Smooth muscle cell (in vitro differentiated cells): ENCODE data around the gene PLCD3. TPM values are rescaled to one million over a fixed set of nuclear protein-coding genes. Genes with fewer than 3 reads are reported as not detected.

Experiments
- DNase-seq: peaks from one replicate; lab custom pipeline; 2025; ENCODE audit not compliant: unreplicated experiment; lab: John Stamatoyannopoulos, UW
- H2AFZ ChIP-seq: fragments of 200-600 bp; sonication (generic); 2 replicates; pipeline ENCODE4 v1.6.0; 2016; ENCODE audit warnings: antibody characterized with exemption, low read depth, mild to moderate bottlenecking
- H3F3A ChIP-seq: fragments of 200-600 bp; sonication (generic); 2 replicates; pipeline ENCODE4 v1.6.0; 2017; ENCODE audit warnings: antibody characterized with exemption, low read depth
- H3K27ac ChIP-seq: fragments of 200-600 bp; sonication (generic); 2 replicates; pipeline ENCODE4 v1.5.1; 2016; ENCODE audit warnings: low read depth, mild to moderate bottlenecking
- H3K27me3 ChIP-seq: fragments of 200-600 bp; sonication (generic); 2 replicates; pipeline ENCODE4 v1.6.1; 2016; ENCODE audit warnings: low read depth, mild to moderate bottlenecking
- H3K36me3 ChIP-seq: fragments of 200-600 bp; sonication (generic); 2 replicates; pipeline ENCODE4 v1.5.1; 2016; ENCODE audit warnings: low read depth
- H3K4me1 ChIP-seq: fragments of 200-600 bp; sonication (generic); 2 replicates; pipeline ENCODE4 v1.5.1; 2016; ENCODE audit warnings: low read depth
- H3K4me2 ChIP-seq: fragments of 200-600 bp; sonication (generic); 2 replicates; pipeline ENCODE4 v1.6.0; 2016; ENCODE audit warnings: mild to moderate bottlenecking
- H3K4me3 ChIP-seq: fragments of 200-600 bp; sonication (generic); 2 replicates; pipeline ENCODE4 v1.5.1; 2016; ENCODE audit warnings: mild to moderate bottlenecking
- H3K79me2 ChIP-seq: fragments of 200-600 bp; sonication (generic); 2 replicates; pipeline ENCODE4 v1.6.0; 2016; ENCODE audit warnings: low read depth, mild to moderate bottlenecking
- H3K9ac ChIP-seq: fragments of 200-600 bp; sonication (generic); 2 replicates; pipeline ENCODE4 v1.6.0; 2016; ENCODE audit warnings: low read depth
- H3K9me3 ChIP-seq: fragments of 200-600 bp; sonication (generic); replicated peaks from 2 replicates; pipeline ENCODE4 v1.5.1; 2016; ENCODE audit warnings: low read depth
- H4K20me1 ChIP-seq: fragments of 200-600 bp; sonication (generic); 2 replicates; pipeline ENCODE4 v1.6.0; 2016; ENCODE audit warnings: low read depth
- CTCF ChIP-seq: fragments of 200-600 bp; sonication (generic); IDR thresholded peaks from 2 replicates; pipeline ENCODE4 v1.5.1; 2017; ENCODE audit warnings: borderline replicate concordance, mild to moderate bottlenecking, antibody characterized with exemption; ENCODE audit not compliant: insufficient read depth, poor library complexity, severe bottlenecking
- WGBS: methylation state at CpG from one replicate; pipeline ENCODE4 v1.1.7; 2016; ENCODE audit warnings: low lambda C conversion rate; 5-methylcytosine and 5-hydroxymethylcytosine counted together
- polyA plus RNA-seq: library from polyadenylated mRNA; unstranded; fragments of >200 nt; fragmentation: Nextera tagmentation; extraction: Ambion mirVana; gene quantifications from 2 replicates; pipeline ENCODE4 v1.2.1, GENCODE V29; 2016
- total RNA-seq: library from RNA; depleted of rRNA; stranded (reverse); fragments of >200 nt; gene quantifications from 2 replicates; pipeline ENCODE4 v1.2.3, GENCODE V29; 2014

PLCD3 gene
- total and polyA plus RNA-seq, 2 experiments from 2014 or later = 24.0 to 33.4 TPM

GRCh38 chr17:45160447-45161287, 28.4 kb upstream of the PLCD3 start:
- H4K20me1 ChIP-seq = peaks cover 32% of the 10 kb centered on the region
- WGBS = 2% methylated on average over 44 of the region's 48 CpGs
- peak overlapping the region; percentile 90 for H3K4me2 ChIP-seq
- no peak overlapping the region for H2AFZ ChIP-seq
- peak; percentile 60 for DNase-seq
- TF ChIP-seq CTCF = peak; percentile 9
- H3F3A ChIP-seq = peaks cover 25% of the 10 kb centered on the region
- H3K36me3 ChIP-seq = no peaks in the 10 kb centered on the region
- H3K4me3 ChIP-seq = peak overlapping the region; percentile 76
- H3K9me3 ChIP-seq = no peaks in the 10 kb centered on the region
- H3K27me3 ChIP-seq = no peaks in the 10 kb centered on the region
- peaks cover 22% of the 10 kb centered on the region for H3K4me1 ChIP-seq
- H3K9ac ChIP-seq = peak overlapping the region; percentile 100
- peaks cover 40% of the 10 kb centered on the region for H3K79me2 ChIP-seq
- H3K27ac ChIP-seq = peak overlapping the region; percentile 99

- H3K27me3 ChIP-seq = no peaks in the 10 kb centered on the region
- TF ChIP-seq CTCF = no peak
- WGBS = 89% methylated on average over 3 of the region's 3 CpGs
Measured at GRCh38 chr17:45156242-45156641, 23.9 kb upstream of the PLCD3 start.

GRCh38 chr17:45155483-45155882, 23.2 kb upstream of the PLCD3 start:
- Histone ChIP-seq H2AFZ (no peak overlapping the region), H3K79me2 (peaks cover 58% of the 10 kb centered on the region), H3K9me3 (no peaks in the 10 kb centered on the region), H3K9ac (no peak overlapping the region), H4K20me1 (peaks cover 66% of the 10 kb centered on the region), H3K36me3 (no peaks in the 10 kb centered on the region), H3F3A (peaks cover 37% of the 10 kb centered on the region), H3K4me1 (peaks cover 28% of the 10 kb centered on the region), H3K27ac (peak overlapping the region; percentile 55), H3K27me3 (no peaks in the 10 kb centered on the region), H3K4me2 (no peak overlapping the region), H3K4me3 (no peak overlapping the region)
- no peak for TF ChIP-seq CTCF
- WGBS = 55% methylated on average over 2 of the region's 2 CpGs
- no peak for DNase-seq

More at GRCh38 chr17:45156242-45156641, 23.9 kb upstream of the PLCD3 start:
- Histone ChIP-seq H3K4me2 (no peak overlapping the region), H3F3A (peaks cover 30% of the 10 kb centered on the region), H3K79me2 (peaks cover 58% of the 10 kb centered on the region), H3K9me3 (no peaks in the 10 kb centered on the region), H4K20me1 (peaks cover 59% of the 10 kb centered on the region), H3K4me3 (no peak overlapping the region), H3K4me1 (peaks cover 24% of the 10 kb centered on the region), H3K9ac (no peak overlapping the region), H3K36me3 (no peaks in the 10 kb centered on the region), H2AFZ (no peak overlapping the region), H3K27ac (no peak overlapping the region)
- no peak for DNase-seq
